Muscle layer of duodenum (tissue), 2 donors: ENCODE results near the gene TESK2.

Experiments used
- H3K27ac ChIP-seq: one replicate; pipeline ENCODE4 v1.7.0; 2013; ENCODE audit warnings: mild to moderate bottlenecking, low read length
- H3K27me3 ChIP-seq: one replicate; pipeline ENCODE4 v1.7.0; 2013; ENCODE audit warnings: low read depth, mild to moderate bottlenecking, control low read depth, low read length
- H3K36me3 ChIP-seq, 2 donors: one replicate each; pipeline ENCODE4 v1.7.0; 2013; ENCODE audit warnings: low read length in 2 of 2, control low read depth in 1 of 2, mild to moderate bottlenecking in 1 of 2; ENCODE audit not compliant: insufficient read depth in 2 of 2, control insufficient read depth in 1 of 2
- H3K4me1 ChIP-seq, 2 donors: one replicate each; pipeline ENCODE4 v1.7.0; 2013; ENCODE audit warnings: low read length in 2 of 2, mild to moderate bottlenecking in 2 of 2, control low read depth in 1 of 2, moderate library complexity in 1 of 2; ENCODE audit not compliant: insufficient read depth in 2 of 2, control insufficient read depth in 1 of 2
- H3K4me3 ChIP-seq, 2 donors: one replicate each; pipeline ENCODE4 v1.7.0; 2013; ENCODE audit warnings: low read length in 2 of 2, low read depth in 1 of 2, mild to moderate bottlenecking in 1 of 2
- H3K9me3 ChIP-seq, 2 donors: one replicate each; pipeline ENCODE4 v1.7.0; 2013; ENCODE audit warnings: low read length in 2 of 2, control low read depth in 1 of 2, mild to moderate bottlenecking in 1 of 2; ENCODE audit not compliant: control insufficient read depth in 1 of 2
- donor health status: healthy.

The TESK2 gene

DNA sequence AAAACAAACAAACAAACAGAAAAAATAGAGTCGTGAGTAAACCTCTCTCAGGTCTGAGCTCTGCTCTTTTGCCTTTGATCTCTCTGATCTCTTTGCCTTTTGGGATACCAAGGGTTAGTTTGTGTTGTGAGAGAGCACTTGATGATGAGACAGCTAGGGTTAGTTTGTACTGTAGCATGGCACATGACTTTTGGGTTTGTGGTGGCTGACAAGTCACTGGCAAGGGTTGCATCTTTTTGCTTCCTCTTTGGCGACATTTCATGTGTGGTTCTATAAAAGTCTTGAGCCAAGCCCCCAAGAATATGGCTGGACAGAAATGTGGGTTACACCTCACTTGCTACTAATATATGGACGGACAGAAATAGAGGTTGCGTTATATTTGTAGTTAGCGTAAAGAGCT, 60.5 kb downstream of the TESK2 start:
- H3K36me3 ChIP-seq, result no peaks in the 10 kb centered on the region
- no peaks in the 10 kb centered on the region for H3K9me3 ChIP-seq
- no peaks in the 10 kb centered on the region for H3K4me1 ChIP-seq
- no peak overlapping the region for H3K27ac ChIP-seq
- no peaks in the 10 kb centered on the region for H3K27me3 ChIP-seq
- no peak overlapping the region for H3K4me3 ChIP-seq

DNA sequence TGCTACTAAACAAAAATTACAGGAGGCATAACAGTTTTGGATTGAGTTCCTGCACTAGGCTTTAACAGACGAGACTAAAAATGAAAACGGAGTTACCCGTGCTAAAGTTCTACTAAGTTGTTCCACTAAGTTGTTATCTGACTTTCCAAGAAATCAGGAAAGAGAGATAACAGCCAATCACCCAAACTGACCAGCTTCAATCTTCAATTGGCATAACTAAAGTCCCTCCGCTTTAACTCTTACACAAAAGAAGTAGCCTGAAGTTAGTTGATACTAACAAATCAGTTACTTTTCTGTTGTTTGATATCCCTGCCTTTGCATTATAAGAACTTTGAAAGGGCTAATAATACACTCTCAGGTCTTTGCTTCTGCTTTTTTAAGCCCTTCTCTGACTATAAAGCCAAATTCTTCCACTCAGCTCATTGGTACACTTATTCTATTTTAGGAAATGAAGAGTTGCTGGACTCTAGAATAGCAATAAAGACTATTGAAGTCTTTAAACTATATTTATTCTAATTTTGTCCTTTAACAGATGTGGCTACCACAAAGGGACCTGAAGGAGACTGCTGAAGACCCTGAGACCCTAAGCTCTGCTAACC, 61.3 kb downstream of the TESK2 start:
- no peaks in the 10 kb centered on the region for H3K27me3 ChIP-seq

DNA sequence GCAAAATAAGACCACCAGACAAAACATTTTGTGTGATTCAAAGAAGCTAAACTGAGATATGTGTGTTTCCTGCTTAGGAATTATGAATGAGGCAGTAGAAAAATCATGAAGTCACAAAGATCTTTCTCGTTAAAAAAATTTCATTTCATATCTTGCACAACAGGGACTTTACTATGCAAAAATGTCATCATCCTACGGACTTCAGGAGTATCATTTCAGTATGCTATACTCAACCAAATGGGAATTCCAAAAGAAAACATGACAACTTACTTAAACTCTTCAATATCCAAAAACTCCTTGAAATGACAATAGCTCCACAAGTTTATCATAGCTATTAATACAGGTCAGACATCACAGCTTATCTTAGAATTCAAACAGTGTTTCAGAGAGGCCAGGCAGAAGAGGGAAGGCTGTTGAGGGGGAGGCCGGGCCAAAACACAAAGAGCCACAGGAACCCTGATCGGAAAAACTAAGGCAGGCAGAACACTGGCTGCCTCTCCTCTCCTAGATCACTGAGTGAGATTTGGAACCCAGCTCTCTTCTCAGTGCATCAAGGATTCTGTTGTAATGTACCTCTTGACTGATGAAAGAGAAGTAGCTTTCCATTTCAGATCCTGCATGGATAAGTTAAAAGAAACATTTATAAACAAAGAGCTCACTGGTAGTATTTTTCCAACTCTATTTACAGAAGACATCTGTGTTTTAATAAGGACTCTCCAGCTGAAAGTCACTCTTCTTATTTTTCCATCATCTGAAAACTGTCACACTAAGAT, 66.9 kb downstream of the TESK2 start:
- Histone ChIP-seq H3K27ac (no peak overlapping the region), H3K27me3 (no peaks in the 10 kb centered on the region), H3K9me3 (no peaks in the 10 kb centered on the region), H3K36me3 (no peaks in the 10 kb centered on the region), H3K4me1 (no peaks in the 10 kb centered on the region), H3K4me3 (no peak overlapping the region)

More for the DNA sequence above, 61.3 kb downstream of the TESK2 start:
- Histone ChIP-seq H3K27ac (no peak overlapping the region), H3K4me1 (no peaks in the 10 kb centered on the region), H3K4me3 (no peak overlapping the region), H3K36me3 (no peaks in the 10 kb centered on the region), H3K9me3 (no peaks in the 10 kb centered on the region)

DNA sequence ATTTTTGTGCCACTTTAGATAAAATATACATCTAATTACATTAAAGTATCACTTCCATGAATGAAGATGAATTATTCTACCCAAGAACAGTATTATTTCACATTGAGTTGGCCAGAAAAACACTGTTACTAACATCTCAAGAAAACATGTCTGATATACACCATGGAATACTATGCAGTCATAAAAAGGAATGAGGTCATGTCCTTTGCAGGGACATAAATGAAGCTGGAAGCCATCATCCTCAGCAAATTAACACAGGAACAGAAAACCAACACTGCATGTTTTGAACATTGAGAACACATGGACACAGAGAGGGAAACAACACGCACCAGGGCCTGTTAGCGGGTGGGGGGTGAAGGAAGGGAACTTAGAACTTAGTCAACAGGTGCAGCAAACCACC, 69.0 kb downstream of the TESK2 start:
- Histone ChIP-seq H3K27ac (no peak overlapping the region), H3K27me3 (no peaks in the 10 kb centered on the region), H3K36me3 (no peaks in the 10 kb centered on the region), H3K4me3 (no peak overlapping the region), H3K4me1 (no peaks in the 10 kb centered on the region), H3K9me3 (no peaks in the 10 kb centered on the region)

DNA sequence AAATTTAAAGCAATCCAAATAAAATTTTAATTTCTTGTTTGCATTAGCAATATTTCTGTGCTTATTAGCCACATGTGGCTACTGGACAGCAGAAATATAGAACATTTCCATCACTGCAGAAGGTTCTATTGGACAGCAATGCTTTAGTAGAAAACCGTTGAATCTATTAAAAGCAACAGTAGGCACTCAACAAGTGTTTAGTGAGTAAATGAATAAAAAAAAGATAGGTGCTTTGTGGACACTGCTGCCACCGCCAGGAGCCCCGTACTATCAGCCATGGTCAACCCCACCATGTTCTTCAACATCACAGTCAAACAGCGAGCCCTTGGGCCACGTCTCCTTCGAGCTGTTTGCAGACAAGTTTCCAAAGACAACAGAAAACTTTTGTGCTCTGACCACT, 76.2 kb downstream of the TESK2 start:
- H3K27me3 ChIP-seq, result no peaks in the 10 kb centered on the region
- no peak overlapping the region for H3K27ac ChIP-seq
- H3K4me1 ChIP-seq, result no peaks in the 10 kb centered on the region
- H3K4me3 ChIP-seq, result no peak overlapping the region
- no peaks in the 10 kb centered on the region for H3K36me3 ChIP-seq
- H3K9me3 ChIP-seq, result no peaks in the 10 kb centered on the region

DNA sequence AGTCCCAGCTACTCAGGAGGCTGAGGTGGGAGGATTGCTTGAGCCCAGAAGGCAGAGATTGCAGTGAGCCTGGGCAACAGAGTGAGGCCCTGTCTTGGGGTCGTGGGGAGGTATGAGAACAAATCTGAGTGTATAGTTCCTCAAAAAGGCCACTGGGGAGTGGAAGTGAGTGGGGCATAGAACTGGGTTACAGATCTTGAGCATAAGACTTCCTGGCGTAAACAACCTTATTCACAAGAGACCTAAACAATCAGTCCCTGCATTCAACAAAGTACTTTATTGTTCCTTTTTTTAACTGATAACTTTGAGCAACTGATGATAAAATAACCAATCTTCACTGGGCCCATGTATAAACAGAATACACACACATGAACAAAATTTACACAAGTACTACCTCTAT, 78.1 kb downstream of the TESK2 start:
- Histone ChIP-seq H3K4me1 (no peaks in the 10 kb centered on the region), H3K36me3 (no peaks in the 10 kb centered on the region), H3K27ac (no peak overlapping the region), H3K9me3 (no peaks in the 10 kb centered on the region), H3K27me3 (no peaks in the 10 kb centered on the region), H3K4me3 (no peak overlapping the region)

DNA sequence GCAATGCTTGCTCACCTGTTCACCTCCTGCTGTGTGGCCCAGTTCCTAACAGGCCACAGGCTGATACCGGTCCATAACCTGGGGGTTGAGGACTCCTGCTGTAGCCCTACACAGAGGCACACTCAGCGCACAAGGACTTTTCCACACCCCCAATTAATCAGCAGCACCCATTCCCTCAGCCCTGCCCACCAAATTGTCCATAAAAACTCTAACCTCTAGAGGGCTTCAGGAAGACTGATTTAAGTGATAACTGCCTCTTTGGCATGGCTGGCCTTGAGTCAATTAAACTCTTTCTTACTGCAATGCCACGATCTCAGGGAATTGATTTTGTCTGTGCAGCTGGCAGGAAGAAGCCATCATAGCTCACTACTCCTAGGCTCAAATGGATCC, 79.5 kb downstream of the TESK2 start:
- Histone ChIP-seq H3K27ac (no peak overlapping the region), H3K4me3 (no peak overlapping the region), H3K4me1 (no peaks in the 10 kb centered on the region), H3K27me3 (no peaks in the 10 kb centered on the region), H3K9me3 (no peaks in the 10 kb centered on the region), H3K36me3 (no peaks in the 10 kb centered on the region)

DNA sequence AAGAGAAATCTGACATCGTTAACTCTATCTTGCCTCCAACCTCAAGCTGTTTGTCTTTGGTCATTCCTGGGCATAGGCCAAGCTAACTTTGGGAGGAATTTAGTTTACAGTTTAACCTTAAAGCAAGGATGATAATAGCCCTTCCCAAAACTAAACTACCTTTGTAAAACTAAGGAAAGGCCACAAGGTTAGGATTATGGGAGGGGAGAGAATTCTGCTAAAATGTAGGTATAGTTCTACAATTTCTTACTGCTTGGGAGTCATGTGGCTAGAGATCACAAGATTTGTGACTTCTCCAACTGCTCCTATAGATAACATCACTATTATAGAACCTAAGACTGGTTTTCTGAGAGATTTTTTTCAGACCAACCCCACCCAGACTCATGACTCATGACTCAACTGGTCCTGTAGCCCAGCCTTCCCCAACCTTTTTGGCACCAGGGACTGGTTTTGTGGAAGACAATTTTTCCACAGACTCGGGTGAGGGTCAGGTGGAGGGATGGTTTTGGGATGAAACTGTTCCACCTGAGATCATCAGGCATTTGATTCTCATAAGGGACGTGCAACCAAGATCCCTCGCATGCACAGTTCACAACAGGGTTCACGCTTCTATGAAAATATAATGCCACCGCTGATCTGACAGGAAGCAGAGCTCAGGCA, 80.0 kb downstream of the TESK2 start:
- H3K4me3 ChIP-seq, result no peak overlapping the region
- H3K4me1 ChIP-seq, result no peaks in the 10 kb centered on the region
- H3K9me3 ChIP-seq, result no peaks in the 10 kb centered on the region
- no peaks in the 10 kb centered on the region for H3K27me3 ChIP-seq
- H3K36me3 ChIP-seq, result no peaks in the 10 kb centered on the region
- no peak overlapping the region for H3K27ac ChIP-seq

DNA sequence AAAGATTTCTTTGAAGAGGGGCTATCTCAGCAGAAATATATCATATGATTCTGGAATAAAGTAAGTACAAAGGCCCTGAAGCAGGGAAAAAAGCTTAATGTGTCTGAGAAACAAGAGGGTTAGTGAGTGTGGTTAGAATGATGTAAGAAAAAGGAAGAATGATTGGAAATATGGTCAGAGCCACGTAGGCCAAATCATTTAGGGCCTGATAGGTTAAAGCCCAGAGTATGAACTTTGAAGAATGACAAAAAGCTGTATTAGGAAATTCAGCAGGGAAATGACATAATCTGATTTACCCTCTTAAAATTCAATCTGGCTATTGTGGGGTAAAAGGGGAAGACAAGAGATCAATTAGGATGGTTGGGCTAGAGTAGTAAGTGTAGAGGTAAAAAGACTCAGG, 81.7 kb downstream of the TESK2 start:
- Histone ChIP-seq H3K4me3 (no peak overlapping the region), H3K27ac (no peak overlapping the region), H3K4me1 (no peaks in the 10 kb centered on the region), H3K27me3 (no peaks in the 10 kb centered on the region), H3K9me3 (no peaks in the 10 kb centered on the region), H3K36me3 (no peaks in the 10 kb centered on the region)

DNA sequence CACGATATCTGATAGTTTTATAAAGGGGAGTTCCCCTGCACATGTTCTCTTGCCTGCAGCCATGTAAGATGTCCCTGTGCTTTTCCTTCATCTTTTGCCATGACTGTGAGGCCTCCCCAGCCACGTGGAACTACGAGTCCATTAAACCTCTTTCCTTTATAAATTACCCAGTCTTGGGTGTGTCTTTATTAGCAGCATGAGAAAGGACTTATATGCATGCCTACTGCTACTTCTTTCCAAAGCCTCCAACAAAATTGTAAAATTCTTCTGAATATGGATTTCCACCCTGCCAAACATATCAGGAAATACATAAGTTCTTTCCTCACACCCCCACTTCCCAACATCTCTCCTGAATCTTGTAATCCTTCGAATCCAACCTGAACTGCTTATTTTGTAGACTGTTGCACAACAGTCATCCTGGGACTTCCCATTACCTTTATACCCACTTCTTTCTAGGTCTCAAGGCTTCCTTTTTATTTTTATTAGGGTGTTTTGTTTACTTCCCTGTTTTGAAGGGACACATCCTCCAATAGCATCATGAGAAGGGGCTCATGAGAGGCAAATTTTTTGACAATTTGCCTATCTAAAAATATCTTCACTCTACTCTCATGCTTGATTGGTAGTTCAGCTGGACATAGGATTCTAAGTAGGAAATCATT, 83.2 kb downstream of the TESK2 start:
- Histone ChIP-seq H3K4me3 (no peak overlapping the region), H3K27me3 (no peaks in the 10 kb centered on the region), H3K27ac (no peak overlapping the region), H3K4me1 (no peaks in the 10 kb centered on the region), H3K9me3 (no peaks in the 10 kb centered on the region), H3K36me3 (no peaks in the 10 kb centered on the region)

DNA sequence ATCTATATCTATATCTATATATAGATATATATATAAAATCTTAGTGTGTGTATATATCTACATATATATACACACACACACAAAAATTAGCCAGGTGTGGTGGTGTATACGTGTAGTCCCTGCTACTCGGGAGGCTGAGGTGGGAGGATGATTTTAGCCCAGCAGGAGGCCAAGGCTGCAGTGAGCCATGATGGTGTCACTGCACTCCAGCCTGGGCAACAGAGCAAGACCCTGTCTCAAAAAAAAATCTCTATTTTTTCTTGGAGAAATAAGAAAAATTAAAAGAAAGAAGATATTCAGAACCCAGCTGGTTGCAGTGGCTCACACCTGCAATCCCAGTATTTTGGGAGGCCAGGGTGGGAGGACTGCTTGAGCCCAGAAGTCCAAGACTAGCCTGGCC, 85.3 kb downstream of the TESK2 start:
- Histone ChIP-seq H3K36me3 (no peaks in the 10 kb centered on the region), H3K27ac (no peak overlapping the region), H3K4me3 (no peak overlapping the region), H3K27me3 (no peaks in the 10 kb centered on the region), H3K4me1 (no peaks in the 10 kb centered on the region), H3K9me3 (no peaks in the 10 kb centered on the region)
